ENCODE data around the gene BSN.

The BSN gene

GRCh38 chr3:49657208-49657915 is 103.1 kb downstream of the BSN start:
- CTCF ChIA-PET = interaction anchor here (0.8 to 2.1 kb wide), 3 partner anchors 14 to 200 kb away, joined by 3 to 8 read pairs (median 4); no protein-coding TSS in a partner anchor
- H3K4me3 ChIP-seq (ENCODE audit: control insufficient read depth in 1 of 7, extremely low read depth in 1 of 7, insufficient read depth in 4 of 7, low read depth in 2 of 7, low read length in 6 of 7) = no peak overlapping the region
- no peaks in the 10 kb centered on the region for H3K36me3 ChIP-seq (ENCODE audit: control insufficient read depth in 4 of 4, insufficient read depth in 4 of 4, low read length in 3 of 4)
- no peaks in the 10 kb centered on the region for H3K27me3 ChIP-seq (replicated peaks in 2 of 5; ENCODE audit: control insufficient read depth in 4 of 5, insufficient read depth in 5 of 5, low read length in 4 of 5)
- 97% methylated on average over 36 of the region's 36 CpGs for WGBS (ENCODE audit: insufficient coverage)
- POLR2A ChIA-PET = no interaction called here
- no peak for DNase-seq
- H3K4me1 ChIP-seq (ENCODE audit: control extremely low read depth in 1 of 4, control insufficient read depth in 4 of 4, insufficient read depth in 4 of 4, low read length in 3 of 4) = peaks cover 0 to 15% (median 10%) of the 10 kb centered on the region in 4 experiments
- H3K27ac ChIP-seq (ENCODE audit: insufficient read depth in 1 of 2, low read depth in 1 of 2, low read length in 2 of 2, poor library complexity in 1 of 2, severe bottlenecking in 2 of 2) = no peak overlapping the region
- no peaks in the 10 kb centered on the region for H3K9me3 ChIP-seq (ENCODE audit: control extremely low read depth in 1 of 5, control insufficient read depth in 4 of 5, insufficient read depth in 2 of 5, low read depth in 1 of 5, low read length in 4 of 5)

GRCh38 chr3:49658711-49659110 is 104.4 kb downstream of the BSN start:
- CTCF ChIA-PET = no interaction called here
- H3K4me3 ChIP-seq (ENCODE audit: control insufficient read depth in 1 of 7, extremely low read depth in 1 of 7, insufficient read depth in 4 of 7, low read depth in 2 of 7, low read length in 6 of 7) = no peak overlapping the region
- no peak overlapping the region for H3K27ac ChIP-seq (ENCODE audit: insufficient read depth in 1 of 2, low read depth in 1 of 2, low read length in 2 of 2, poor library complexity in 1 of 2, severe bottlenecking in 2 of 2)
- whole genome bisulfite sequencing (ENCODE audit: insufficient coverage) = 100% methylated on average over 1 of the region's 2 CpGs
- H3K9me3 ChIP-seq (ENCODE audit: control extremely low read depth in 1 of 5, control insufficient read depth in 4 of 5, insufficient read depth in 2 of 5, low read depth in 1 of 5, low read length in 4 of 5) = no peaks in the 10 kb centered on the region
- peaks cover 0 to 15% (median 10%) of the 10 kb centered on the region in 4 experiments for H3K4me1 ChIP-seq (ENCODE audit: control extremely low read depth in 1 of 4, control insufficient read depth in 4 of 4, insufficient read depth in 4 of 4, low read length in 3 of 4)
- no peaks in the 10 kb centered on the region for H3K36me3 ChIP-seq (ENCODE audit: control insufficient read depth in 4 of 4, insufficient read depth in 4 of 4, low read length in 3 of 4)
- no peak for DNase-seq
- H3K27me3 ChIP-seq (replicated peaks in 2 of 5; ENCODE audit: control insufficient read depth in 4 of 5, insufficient read depth in 5 of 5, low read length in 4 of 5) = no peaks in the 10 kb centered on the region
- POLR2A ChIA-PET = no interaction called here

- Histone ChIP-seq H3K4me1 (ENCODE audit: control extremely low read depth in 1 of 4, control insufficient read depth in 4 of 4, insufficient read depth in 4 of 4, low read length in 3 of 4) (peaks cover 0 to 15% (median 10%) of the 10 kb centered on the region in 4 experiments), H3K27ac (ENCODE audit: insufficient read depth in 1 of 2, low read depth in 1 of 2, low read length in 2 of 2, poor library complexity in 1 of 2, severe bottlenecking in 2 of 2) (no peak overlapping the region), H3K27me3 (replicated peaks in 2 of 5; ENCODE audit: control insufficient read depth in 4 of 5, insufficient read depth in 5 of 5, low read length in 4 of 5) (no peaks in the 10 kb centered on the region), H3K36me3 (ENCODE audit: control insufficient read depth in 4 of 4, insufficient read depth in 4 of 4, low read length in 3 of 4) (no peaks in the 10 kb centered on the region), H3K9me3 (ENCODE audit: control extremely low read depth in 1 of 5, control insufficient read depth in 4 of 5, insufficient read depth in 2 of 5, low read depth in 1 of 5, low read length in 4 of 5) (no peaks in the 10 kb centered on the region), H3K4me3 (ENCODE audit: control insufficient read depth in 1 of 7, extremely low read depth in 1 of 7, insufficient read depth in 4 of 7, low read depth in 2 of 7, low read length in 6 of 7) (no peak overlapping the region)
- CTCF ChIA-PET = interaction anchor here (1.4 kb wide), 1 partner anchor 10 kb away, joined by 4 read pairs; no protein-coding TSS in a partner anchor
- POLR2A ChIA-PET = interaction anchor here (0.6 kb wide), 1 partner anchor 382 kb away, joined by 3 read pairs; no protein-coding TSS in a partner anchor
- DNase-seq = no peak
- WGBS (ENCODE audit: insufficient coverage) = 86% methylated on average over 4 of the region's 4 CpGs
Observed at GRCh38 chr3:49659756-49660155, 105.5 kb downstream of the BSN start.

GRCh38 chr3:49661281-49661680 is 107.0 kb downstream of the BSN start:
- Histone ChIP-seq H3K4me1 (ENCODE audit: control extremely low read depth in 1 of 4, control insufficient read depth in 4 of 4, insufficient read depth in 4 of 4, low read length in 3 of 4) (peaks cover 0 to 12% (median 9%) of the 10 kb centered on the region in 4 experiments), H3K4me3 (ENCODE audit: control insufficient read depth in 1 of 7, extremely low read depth in 1 of 7, insufficient read depth in 4 of 7, low read depth in 2 of 7, low read length in 6 of 7) (no peak overlapping the region), H3K9me3 (ENCODE audit: control extremely low read depth in 1 of 5, control insufficient read depth in 4 of 5, insufficient read depth in 2 of 5, low read depth in 1 of 5, low read length in 4 of 5) (no peaks in the 10 kb centered on the region), H3K27me3 (replicated peaks in 2 of 5; ENCODE audit: control insufficient read depth in 4 of 5, insufficient read depth in 5 of 5, low read length in 4 of 5) (no peaks in the 10 kb centered on the region), H3K27ac (ENCODE audit: insufficient read depth in 1 of 2, low read depth in 1 of 2, low read length in 2 of 2, poor library complexity in 1 of 2, severe bottlenecking in 2 of 2) (no peak overlapping the region), H3K36me3 (ENCODE audit: control insufficient read depth in 4 of 4, insufficient read depth in 4 of 4, low read length in 3 of 4) (no peaks in the 10 kb centered on the region)
- no peak for DNase-seq
- over 99% methylated on average over 11 of the region's 14 CpGs for WGBS (ENCODE audit: insufficient coverage)
- POLR2A ChIA-PET = no interaction called here
- CTCF ChIA-PET = interaction anchor here (1.5 kb wide), 1 partner anchor 10 kb away, joined by 4 read pairs; no protein-coding TSS in a partner anchor

GRCh38 chr3:49662021-49662420 is 107.7 kb downstream of the BSN start:
- POLR2A ChIA-PET = no interaction called here
- H3K27me3 ChIP-seq (replicated peaks in 2 of 5; ENCODE audit: control insufficient read depth in 4 of 5, insufficient read depth in 5 of 5, low read length in 4 of 5) = no peaks in the 10 kb centered on the region
- no peak overlapping the region for H3K27ac ChIP-seq (ENCODE audit: insufficient read depth in 1 of 2, low read depth in 1 of 2, low read length in 2 of 2, poor library complexity in 1 of 2, severe bottlenecking in 2 of 2)
- no peaks in the 10 kb centered on the region for H3K36me3 ChIP-seq (ENCODE audit: control insufficient read depth in 4 of 4, insufficient read depth in 4 of 4, low read length in 3 of 4)
- H3K9me3 ChIP-seq (ENCODE audit: control extremely low read depth in 1 of 5, control insufficient read depth in 4 of 5, insufficient read depth in 2 of 5, low read depth in 1 of 5, low read length in 4 of 5) = no peaks in the 10 kb centered on the region
- 96% methylated on average over 16 of the region's 22 CpGs for WGBS (ENCODE audit: insufficient coverage)
- no peak overlapping the region for H3K4me3 ChIP-seq (ENCODE audit: control insufficient read depth in 1 of 7, extremely low read depth in 1 of 7, insufficient read depth in 4 of 7, low read depth in 2 of 7, low read length in 6 of 7)
- peaks cover 0 to 5% (median 3%) of the 10 kb centered on the region in 4 experiments for H3K4me1 ChIP-seq (ENCODE audit: control extremely low read depth in 1 of 4, control insufficient read depth in 4 of 4, insufficient read depth in 4 of 4, low read length in 3 of 4)
- no peak for DNase-seq
- CTCF ChIA-PET = no interaction called here

- 96% methylated on average over 31 of the region's 34 CpGs for WGBS (ENCODE audit: insufficient coverage)
- DNase-seq = no peak
- ChIA-PET POLR2A (no interaction called here), CTCF (no interaction called here)
- Histone ChIP-seq H3K4me1 (ENCODE audit: control extremely low read depth in 1 of 4, control insufficient read depth in 4 of 4, insufficient read depth in 4 of 4, low read length in 3 of 4) (peaks cover 0 to 3% (median 0%) of the 10 kb centered on the region in 4 experiments), H3K27me3 (replicated peaks in 2 of 5; ENCODE audit: control insufficient read depth in 4 of 5, insufficient read depth in 5 of 5, low read length in 4 of 5) (no peaks in the 10 kb centered on the region), H3K27ac (ENCODE audit: insufficient read depth in 1 of 2, low read depth in 1 of 2, low read length in 2 of 2, poor library complexity in 1 of 2, severe bottlenecking in 2 of 2) (no peak overlapping the region), H3K36me3 (ENCODE audit: control insufficient read depth in 4 of 4, insufficient read depth in 4 of 4, low read length in 3 of 4) (no peaks in the 10 kb centered on the region), H3K4me3 (ENCODE audit: control insufficient read depth in 1 of 7, extremely low read depth in 1 of 7, insufficient read depth in 4 of 7, low read depth in 2 of 7, low read length in 6 of 7) (no peak overlapping the region), H3K9me3 (ENCODE audit: control extremely low read depth in 1 of 5, control insufficient read depth in 4 of 5, insufficient read depth in 2 of 5, low read depth in 1 of 5, low read length in 4 of 5) (no peaks in the 10 kb centered on the region)
Observed at GRCh38 chr3:49662720-49663413, 108.6 kb downstream of the BSN start.

DNA sequence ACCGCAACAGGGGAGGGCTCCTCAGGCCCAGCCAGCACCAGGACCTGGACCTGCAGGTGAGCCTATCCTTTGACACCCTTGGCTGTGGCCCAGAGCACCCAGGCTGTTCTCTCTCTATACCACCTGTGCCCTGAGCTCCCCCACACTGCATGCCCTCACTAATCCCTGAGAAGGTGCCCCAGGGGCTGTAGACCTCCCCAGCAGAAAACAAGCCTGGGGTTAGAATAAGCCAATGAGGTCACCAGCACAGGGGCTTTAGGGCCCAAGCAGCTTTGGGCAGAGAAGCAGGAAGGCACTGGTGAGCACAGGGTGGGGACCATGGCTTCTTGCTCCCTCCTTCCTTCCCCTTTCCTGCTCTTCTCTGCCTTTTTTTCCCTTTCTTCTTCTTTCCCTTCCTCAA is 109.6 kb downstream of the BSN start:
- no peak overlapping the region for H3K27ac ChIP-seq (ENCODE audit: insufficient read depth in 1 of 2, low read depth in 1 of 2, low read length in 2 of 2, poor library complexity in 1 of 2, severe bottlenecking in 2 of 2)
- ChIA-PET POLR2A (no interaction called here), CTCF (interaction anchor here (1.2 kb wide), 1 partner anchor 124 kb away, joined by 4 read pairs; no protein-coding TSS in a partner anchor)
- H3K9me3 ChIP-seq (ENCODE audit: control extremely low read depth in 1 of 5, control insufficient read depth in 4 of 5, insufficient read depth in 2 of 5, low read depth in 1 of 5, low read length in 4 of 5) = no peaks in the 10 kb centered on the region
- H3K4me3 ChIP-seq (ENCODE audit: control insufficient read depth in 1 of 7, extremely low read depth in 1 of 7, insufficient read depth in 4 of 7, low read depth in 2 of 7, low read length in 6 of 7) = no peak overlapping the region
- DNase-seq = no peak
- peaks cover 0 to 3% (median 0%) of the 10 kb centered on the region in 4 experiments for H3K4me1 ChIP-seq (ENCODE audit: control extremely low read depth in 1 of 4, control insufficient read depth in 4 of 4, insufficient read depth in 4 of 4, low read length in 3 of 4)
- no peaks in the 10 kb centered on the region for H3K27me3 ChIP-seq (replicated peaks in 2 of 5; ENCODE audit: control insufficient read depth in 4 of 5, insufficient read depth in 5 of 5, low read length in 4 of 5)
- WGBS (ENCODE audit: insufficient coverage) = 100% methylated on average over 1 of the region's 1 CpG
- H3K36me3 ChIP-seq (ENCODE audit: control insufficient read depth in 4 of 4, insufficient read depth in 4 of 4, low read length in 3 of 4) = no peaks in the 10 kb centered on the region

Measured in common myeloid progenitor, CD34-positive (primary cell).